GM23248 (cell line): Measurements from ENCODE around the gene CNOT3.

Source experiments
- EZH2 ChIP-seq: fragments of 200-600 bp; sonication (generic); IDR thresholded peaks from 2 replicates; pipeline ENCODE4 v1.6.1; 2018; ENCODE audit warnings: antibody characterized with exemption, mild to moderate bottlenecking; ENCODE audit not compliant: insufficient read depth, poor library complexity, severe bottlenecking
- EZH2phosphoT487 ChIP-seq: fragments of 200-600 bp; sonication (generic); IDR thresholded peaks from 2 replicates; pipeline ENCODE4 v1.6.1; 2018; ENCODE audit warnings: antibody characterized with exemption, moderate library complexity, mild to moderate bottlenecking, low read depth; ENCODE audit not compliant: insufficient read depth

DNA sequence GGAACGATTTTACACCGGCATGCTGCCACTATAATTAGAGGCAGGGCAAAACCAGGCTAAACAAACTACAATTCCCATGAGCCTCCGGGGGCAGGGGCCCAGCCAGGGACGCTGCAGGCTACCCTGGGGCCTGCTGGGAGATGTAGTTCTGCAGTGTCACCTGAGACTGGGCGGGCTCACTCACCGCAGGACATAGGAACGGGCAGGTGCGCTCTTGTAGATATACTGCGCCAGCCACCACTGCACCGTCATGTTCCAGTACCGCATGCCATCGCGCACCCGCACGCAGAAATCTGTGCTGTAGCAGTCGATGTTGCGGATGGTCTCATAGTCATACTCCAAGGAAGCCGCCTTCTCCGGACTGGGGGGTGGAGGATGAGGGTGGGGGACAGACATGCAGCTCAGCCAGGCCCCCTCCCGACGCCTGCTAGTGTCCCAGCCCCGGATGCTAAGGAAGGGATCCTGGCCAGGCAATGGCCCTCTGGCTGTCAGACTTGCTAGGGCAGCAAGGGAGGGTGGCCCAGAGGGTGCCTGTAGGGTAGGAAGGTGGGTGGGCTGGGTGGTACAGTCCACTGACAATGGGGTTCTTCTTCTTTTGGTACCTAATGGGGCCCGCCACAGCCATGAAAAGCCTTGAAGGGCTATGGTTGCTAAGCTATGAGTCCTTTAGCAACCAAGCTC lies 41.2 kb downstream of the CNOT3 start:
- TF ChIP-seq EZH2 (no peak), EZH2phosphoT487 (no peak)
